Measurements from ENCODE around the gene COL8A1.

Gene COL8A1

DNA sequence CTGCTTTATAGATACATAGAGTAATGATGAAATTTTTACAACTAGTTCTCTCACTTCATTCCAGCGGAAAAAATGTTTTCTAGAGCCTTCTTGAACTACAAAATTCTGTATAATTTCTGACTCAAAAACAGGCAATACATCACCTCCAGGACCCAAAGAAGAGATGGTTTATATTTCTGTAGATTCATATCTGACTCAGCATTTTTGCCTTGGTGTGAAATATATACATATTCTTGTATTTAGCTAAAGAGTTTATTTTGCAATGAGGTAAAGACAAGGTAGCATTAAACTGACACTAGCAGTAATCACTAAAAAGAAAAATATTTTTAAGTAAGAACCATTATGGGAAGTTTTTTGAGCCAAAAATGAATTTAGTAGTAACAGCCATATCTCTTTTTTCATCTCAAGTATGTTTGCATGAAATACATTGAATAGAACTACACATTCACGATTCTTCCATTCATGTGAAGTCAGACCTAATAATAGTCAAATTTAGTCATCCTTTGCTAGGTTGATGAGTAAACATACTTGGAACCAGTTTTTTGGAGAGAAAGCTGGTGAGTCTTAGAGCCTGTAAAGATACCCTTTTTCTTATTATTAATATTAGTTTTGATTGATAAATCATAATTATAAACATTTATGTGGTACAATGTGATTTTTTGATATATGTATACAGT lies 31.6 kb downstream of the COL8A1 start:
- Histone ChIP-seq H3K27ac (replicated peaks) (no peak overlapping the region), H3K4me3 (replicated peaks; ENCODE audit: insufficient read depth, low read length) (no peak overlapping the region), H3K27me3 (ENCODE audit: insufficient read depth, poor library complexity, severe bottlenecking) (peaks cover 2% of the 10 kb centered on the region)
- TF ChIP-seq, protein P1, sequence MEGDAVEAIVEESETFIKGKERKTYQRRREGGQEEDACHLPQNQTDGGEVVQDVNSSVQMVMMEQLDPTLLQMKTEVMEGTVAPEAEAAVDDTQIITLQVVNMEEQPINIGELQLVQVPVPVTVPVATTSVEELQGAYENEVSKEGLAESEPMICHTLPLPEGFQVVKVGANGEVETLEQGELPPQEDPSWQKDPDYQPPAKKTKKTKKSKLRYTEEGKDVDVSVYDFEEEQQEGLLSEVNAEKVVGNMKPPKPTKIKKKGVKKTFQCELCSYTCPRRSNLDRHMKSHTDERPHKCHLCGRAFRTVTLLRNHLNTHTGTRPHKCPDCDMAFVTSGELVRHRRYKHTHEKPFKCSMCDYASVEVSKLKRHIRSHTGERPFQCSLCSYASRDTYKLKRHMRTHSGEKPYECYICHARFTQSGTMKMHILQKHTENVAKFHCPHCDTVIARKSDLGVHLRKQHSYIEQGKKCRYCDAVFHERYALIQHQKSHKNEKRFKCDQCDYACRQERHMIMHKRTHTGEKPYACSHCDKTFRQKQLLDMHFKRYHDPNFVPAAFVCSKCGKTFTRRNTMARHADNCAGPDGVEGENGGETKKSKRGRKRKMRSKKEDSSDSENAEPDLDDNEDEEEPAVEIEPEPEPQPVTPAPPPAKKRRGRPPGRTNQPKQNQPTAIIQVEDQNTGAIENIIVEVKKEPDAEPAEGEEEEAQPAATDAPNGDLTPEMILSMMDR (IDR thresholded peaks at IDR 0.05; ENCODE audit: insufficient read depth, low read length) = no peak
- TF ChIP-seq POLR2AphosphoS5 (IDR thresholded peaks at IDR 0.05; ENCODE audit: low read depth) = no peak
- no peak for TF ChIP-seq GABPA (IDR thresholded peaks at IDR 0.05; ENCODE audit: low read depth)
- no peak for TF ChIP-seq SPI1 (IDR thresholded peaks at IDR 0.05; ENCODE audit: borderline replicate concordance, low read depth)
- no peak for DNase-seq (ENCODE audit: low read depth in 1 of 2, low spot score in 1 of 2)

DNA sequence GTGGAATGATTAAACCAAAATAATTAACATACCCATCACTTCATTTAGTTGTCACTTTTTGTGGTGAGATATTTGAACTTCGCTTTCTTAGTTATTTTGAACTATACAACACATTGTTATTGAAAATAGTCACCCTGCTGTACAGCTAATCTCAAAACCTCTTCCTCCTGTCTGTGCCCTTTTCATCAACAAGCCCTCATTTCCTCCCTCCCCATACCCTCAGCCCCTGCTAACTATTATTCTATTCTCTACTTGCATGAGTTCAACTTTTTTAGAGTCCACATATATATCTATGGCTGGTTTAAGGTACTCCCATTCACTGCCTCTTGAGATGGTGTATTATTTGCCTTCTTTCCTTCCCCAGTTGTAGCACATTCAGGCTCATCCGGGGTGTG lies 32.2 kb downstream of the COL8A1 start:
- TF ChIP-seq SPI1 (IDR thresholded peaks at IDR 0.05; ENCODE audit: borderline replicate concordance, low read depth) (no peak), GABPA (IDR thresholded peaks at IDR 0.05; ENCODE audit: low read depth) (no peak), POLR2AphosphoS5 (IDR thresholded peaks at IDR 0.05; ENCODE audit: low read depth) (no peak)
- TF ChIP-seq, protein P1 (IDR thresholded peaks at IDR 0.05; ENCODE audit: insufficient read depth, low read length) = no peak
- TF ChIP-seq, protein P2, sequence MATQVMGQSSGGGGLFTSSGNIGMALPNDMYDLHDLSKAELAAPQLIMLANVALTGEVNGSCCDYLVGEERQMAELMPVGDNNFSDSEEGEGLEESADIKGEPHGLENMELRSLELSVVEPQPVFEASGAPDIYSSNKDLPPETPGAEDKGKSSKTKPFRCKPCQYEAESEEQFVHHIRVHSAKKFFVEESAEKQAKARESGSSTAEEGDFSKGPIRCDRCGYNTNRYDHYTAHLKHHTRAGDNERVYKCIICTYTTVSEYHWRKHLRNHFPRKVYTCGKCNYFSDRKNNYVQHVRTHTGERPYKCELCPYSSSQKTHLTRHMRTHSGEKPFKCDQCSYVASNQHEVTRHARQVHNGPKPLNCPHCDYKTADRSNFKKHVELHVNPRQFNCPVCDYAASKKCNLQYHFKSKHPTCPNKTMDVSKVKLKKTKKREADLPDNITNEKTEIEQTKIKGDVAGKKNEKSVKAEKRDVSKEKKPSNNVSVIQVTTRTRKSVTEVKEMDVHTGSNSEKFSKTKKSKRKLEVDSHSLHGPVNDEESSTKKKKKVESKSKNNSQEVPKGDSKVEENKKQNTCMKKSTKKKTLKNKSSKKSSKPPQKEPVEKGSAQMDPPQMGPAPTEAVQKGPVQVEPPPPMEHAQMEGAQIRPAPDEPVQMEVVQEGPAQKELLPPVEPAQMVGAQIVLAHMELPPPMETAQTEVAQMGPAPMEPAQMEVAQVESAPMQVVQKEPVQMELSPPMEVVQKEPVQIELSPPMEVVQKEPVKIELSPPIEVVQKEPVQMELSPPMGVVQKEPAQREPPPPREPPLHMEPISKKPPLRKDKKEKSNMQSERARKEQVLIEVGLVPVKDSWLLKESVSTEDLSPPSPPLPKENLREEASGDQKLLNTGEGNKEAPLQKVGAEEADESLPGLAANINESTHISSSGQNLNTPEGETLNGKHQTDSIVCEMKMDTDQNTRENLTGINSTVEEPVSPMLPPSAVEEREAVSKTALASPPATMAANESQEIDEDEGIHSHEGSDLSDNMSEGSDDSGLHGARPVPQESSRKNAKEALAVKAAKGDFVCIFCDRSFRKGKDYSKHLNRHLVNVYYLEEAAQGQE (IDR thresholded peaks at IDR 0.05; ENCODE audit: insufficient replicate concordance, low read depth) = no peak
- no peak overlapping the region for H3K4me3 ChIP-seq (replicated peaks; ENCODE audit: insufficient read depth, low read length)
- no peak overlapping the region for H3K27ac ChIP-seq (replicated peaks)
- no peak for DNase-seq (ENCODE audit: low read depth in 1 of 2, low spot score in 1 of 2)
- H3K27me3 ChIP-seq (ENCODE audit: insufficient read depth, poor library complexity, severe bottlenecking) = peaks cover 2% of the 10 kb centered on the region

DNA sequence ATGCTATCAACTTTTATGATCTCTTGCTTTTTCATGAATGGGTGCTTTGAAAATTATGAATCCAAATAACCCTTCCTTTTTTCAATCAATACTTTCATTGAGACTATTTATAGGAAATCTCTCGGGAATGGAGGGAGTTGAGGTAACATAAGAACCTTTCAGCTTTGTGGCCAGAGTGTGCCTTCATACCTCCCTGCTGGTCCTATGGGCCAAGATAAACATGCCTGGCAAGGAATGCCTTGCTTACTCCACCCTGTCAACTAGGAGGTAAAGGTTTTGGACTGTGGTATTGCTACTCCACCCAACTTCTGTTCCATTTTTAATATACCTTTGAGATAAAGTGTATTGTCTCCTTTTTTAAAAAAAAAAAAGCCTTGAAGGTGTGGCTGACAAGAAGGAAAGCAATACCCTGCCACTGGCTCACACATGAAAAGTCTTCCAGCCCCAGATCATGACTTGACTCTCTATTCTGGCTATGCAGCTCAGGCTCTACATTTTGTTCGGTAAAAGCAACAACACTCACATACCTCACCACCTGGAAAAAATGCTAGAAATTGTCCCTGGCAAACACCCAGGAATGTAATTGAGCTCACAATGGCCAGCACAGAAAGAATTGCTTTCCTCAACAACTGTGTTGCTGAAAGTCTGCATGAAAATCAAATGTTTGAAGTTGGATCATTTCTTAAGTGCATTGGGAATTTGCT lies 35.8 kb downstream of the COL8A1 start:
- Histone ChIP-seq H3K27ac (replicated peaks) (no peak overlapping the region), H3K27me3 (ENCODE audit: insufficient read depth, poor library complexity, severe bottlenecking) (peaks cover 2% of the 10 kb centered on the region), H3K4me3 (replicated peaks; ENCODE audit: insufficient read depth, low read length) (no peak overlapping the region)
- DNase-seq (ENCODE audit: low read depth in 1 of 2, low spot score in 1 of 2) = no peak
- TF ChIP-seq GABPA (IDR thresholded peaks at IDR 0.05; ENCODE audit: low read depth) (no peak), POLR2AphosphoS5 (IDR thresholded peaks at IDR 0.05; ENCODE audit: low read depth) (no peak), SPI1 (IDR thresholded peaks at IDR 0.05; ENCODE audit: borderline replicate concordance, low read depth) (no peak)
- TF ChIP-seq, protein P1 (IDR thresholded peaks at IDR 0.05; ENCODE audit: insufficient read depth, low read length) = no peak
- TF ChIP-seq, protein P2 (IDR thresholded peaks at IDR 0.05; ENCODE audit: insufficient replicate concordance, low read depth) = no peak
